Left hindlimb (tissue), 1 donor: ENCODE measurements around the gene IQCC.

Source experiments
- DNase-seq: peaks from one replicate; pipeline ENCODE4 v3.0.0-alpha.2; 2018

Gene IQCC

DNA sequence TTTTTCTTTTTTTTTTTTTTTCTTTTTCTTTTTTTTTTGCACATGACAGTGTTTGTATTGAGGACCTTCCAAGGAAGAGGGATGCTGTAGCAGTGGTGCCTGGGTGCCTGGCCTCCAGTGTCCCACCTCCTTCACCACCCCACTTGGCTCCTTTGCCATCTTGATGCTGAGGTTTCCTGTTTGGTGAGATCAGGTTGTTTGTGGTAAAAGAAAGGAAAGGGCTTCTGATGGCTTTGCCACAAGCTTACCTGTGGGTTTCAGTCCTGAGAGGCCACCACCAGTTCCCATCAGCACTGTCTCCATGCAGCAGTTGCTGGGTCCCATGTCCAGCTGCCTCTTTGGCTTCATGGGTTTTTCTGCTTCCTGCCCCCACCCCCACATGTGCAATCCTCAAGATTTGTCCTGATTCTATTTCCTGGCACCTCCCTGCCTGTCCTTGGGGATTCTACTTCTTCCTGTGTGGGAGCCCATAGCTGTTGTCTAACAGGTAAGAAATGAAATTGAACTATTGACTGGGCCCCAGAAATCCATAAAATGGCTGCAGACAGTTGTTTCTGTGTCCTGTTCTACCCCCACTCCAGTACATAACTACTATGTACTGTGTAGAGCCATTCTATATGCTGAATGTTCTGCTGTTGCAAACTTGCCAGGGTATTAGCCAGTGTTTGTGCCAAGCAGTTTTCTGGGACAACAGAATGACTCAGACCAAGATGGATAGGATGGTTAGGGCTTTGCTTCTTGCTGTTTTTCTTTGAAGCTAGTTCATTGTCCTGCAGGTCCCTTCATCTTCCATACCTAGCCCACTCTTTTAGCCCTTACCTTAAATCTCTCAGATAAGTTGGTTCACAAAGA, 9.3 kb upstream of the IQCC start:
- DNase-seq: no peak

DNA sequence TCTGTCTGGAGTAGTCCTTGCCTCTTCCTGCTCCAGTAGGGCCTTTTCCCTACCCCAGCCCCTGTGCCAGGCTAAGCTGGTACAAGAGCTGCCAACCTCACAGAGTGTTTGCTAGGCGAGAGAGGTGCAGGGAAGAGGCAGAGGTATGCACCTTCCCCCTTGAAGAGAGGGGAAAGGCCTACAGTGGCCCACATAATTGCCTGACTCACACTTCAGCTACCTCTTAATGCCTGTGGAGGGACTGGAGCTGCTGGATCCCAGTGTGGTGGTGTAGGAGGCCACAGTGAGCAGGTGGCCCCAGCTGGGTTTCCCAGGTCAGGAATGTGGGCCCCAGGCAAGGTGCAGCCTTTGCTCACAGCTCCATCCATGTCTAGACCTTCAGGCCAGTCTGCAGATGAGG, 8.4 kb upstream of the IQCC start:
- no peak for DNase-seq

DNA sequence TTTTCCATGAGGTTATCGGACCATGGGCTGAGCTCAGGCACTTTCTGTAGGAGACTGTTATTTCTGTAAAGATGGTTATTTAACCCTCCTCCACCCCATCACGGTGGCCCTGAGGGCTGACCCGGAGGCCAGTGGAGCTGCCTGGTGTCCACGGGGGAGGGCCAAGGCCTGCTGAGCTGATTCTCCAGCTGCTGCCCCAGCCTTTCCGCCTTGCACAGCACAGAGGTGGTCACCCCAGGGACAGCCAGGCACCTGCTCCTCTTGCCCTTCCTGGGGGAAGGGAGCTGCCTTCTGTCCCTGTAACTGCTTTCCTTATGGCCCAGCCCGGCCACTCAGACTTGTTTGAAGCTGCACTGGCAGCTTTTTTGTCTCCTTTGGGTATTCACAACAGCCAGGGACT, 7.6 kb upstream of the IQCC start:
- no peak for DNase-seq

DNA sequence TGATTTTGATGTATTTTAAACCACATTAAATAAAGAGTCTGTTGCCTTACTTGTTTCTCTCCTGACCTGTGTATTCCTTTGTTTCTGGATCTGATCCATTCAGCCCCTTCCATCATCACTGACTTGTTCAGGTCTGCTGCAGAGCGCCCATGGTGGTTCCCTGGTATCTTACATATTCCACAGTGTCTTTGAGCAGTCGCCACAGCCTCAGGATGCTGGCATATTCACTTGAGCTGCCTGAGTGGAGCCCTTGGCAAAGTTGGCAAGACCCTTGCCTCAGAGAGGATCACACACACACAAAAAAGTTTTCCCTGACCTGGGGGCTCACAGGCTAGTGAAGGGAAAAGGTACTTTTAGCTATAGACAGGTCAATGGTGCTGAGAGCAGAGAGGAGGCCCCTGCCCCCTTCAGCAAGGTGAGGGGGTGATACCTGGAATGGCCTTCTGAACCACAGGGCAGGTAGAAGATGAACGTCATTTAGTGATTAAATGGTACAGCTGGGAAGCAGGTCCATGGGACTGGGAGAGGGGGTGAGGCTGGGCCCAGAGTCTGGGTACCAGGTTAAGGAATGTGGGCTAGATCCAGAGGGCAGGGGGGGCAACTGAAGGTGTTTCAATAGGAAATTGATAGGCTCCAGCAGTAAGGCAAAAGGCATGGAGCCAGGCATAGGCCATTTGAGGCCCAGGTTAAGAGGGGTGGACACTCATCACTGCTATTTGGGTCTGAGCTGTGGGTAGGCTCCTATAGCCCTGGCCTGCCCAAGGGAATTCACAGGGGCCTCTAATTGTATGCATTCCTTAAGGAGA, 7.0 kb upstream of the IQCC start:
- DNase-seq: no peak

DNA sequence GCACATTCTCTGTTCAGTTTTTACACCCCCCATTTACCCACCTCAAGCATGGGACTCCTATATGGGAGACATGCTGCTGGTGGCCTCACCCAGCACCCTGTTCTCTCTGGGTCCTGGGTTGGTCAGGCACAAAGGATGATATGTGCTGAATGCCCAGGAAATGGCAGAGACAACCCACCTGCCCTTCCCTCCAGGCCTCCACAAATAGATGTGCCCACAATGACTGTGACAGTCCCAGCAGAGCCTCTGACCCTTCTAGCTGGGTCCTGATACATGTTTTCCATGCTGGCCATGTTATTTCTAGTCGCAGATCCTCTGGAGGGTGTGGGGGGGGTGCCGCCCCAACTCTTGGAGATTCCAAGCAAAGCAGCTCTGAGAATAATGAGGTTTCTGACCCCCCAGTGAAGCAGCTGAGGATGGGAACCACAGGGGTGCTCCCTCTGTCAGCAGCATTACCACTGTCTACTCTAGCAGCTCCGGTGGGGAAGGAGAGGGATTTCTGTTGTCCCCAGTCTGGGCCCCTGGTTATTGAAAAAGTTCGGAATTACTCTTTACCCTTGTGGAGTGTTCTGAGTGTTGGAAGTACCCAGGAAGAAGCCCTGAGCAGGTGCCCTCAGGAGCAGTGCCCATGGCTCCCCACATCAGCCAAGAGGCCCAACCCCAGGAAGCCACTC, 6.3 kb upstream of the IQCC start:
- DNase-seq: no peak

DNA sequence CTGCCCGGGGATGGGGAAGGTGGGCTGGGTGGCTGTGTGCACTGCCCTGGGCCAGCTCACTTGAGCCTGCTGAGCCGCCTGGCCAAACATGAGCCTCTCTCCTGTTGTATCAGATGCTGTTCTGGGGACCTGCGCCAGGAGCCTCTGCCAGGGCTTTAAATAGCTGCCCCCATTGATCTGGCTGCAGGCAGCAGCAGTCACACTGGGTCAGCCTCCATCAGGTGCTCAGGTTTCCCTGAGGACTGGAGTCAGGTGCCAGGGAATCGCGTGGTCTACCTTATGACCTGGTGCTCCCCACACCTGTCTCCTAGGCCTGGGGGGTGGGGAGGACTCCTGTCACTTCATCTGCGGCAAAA, 5.8 kb upstream of the IQCC start:
- peak; percentile 53 for DNase-seq

DNA sequence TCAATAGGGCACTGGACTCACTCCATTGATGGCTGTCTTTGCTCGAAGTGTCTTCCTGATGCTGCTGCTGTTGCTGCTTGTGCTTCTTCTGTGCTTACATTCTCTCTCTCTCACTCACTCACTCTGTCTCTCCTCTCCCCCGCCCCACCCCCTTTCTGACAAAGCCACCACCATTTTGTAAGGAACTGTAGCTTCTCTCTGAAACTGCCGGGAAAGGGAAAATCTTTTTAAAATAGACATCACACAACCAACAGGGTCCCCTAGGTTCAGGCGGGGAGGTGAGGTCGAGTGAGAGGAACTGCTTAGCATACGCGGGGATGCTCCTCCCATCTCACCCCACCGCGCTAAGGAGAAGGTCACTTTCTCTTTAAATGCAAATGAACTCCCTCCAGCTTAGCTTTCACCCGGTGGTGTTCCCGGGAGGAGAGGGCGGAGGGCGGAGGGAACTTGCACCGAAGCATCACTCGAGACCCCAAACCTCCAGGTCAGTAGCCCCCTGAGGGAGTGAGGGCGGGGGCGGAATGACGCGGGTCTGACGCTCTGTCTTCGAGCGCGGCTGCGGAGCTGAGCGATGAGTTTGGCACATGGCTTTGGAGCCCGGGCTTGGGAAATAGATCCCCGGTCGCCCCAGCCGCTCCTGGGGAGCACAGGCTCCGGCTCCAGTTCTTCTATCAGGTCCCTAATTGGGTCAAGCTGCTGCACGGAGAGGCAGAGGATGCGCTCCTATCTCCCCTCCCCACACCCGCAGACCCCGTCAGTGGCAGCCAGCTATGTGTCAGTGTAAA, 5.1 kb upstream of the IQCC start, which contains the start of gene CCDC28B:
TSS of gene CCDC28B (plus strand) at position 370 of the 785 bp plus-strand sequence. CDS start 1,341 bp downstream, outside the sequence.
- peak; percentile 86 for DNase-seq

DNA sequence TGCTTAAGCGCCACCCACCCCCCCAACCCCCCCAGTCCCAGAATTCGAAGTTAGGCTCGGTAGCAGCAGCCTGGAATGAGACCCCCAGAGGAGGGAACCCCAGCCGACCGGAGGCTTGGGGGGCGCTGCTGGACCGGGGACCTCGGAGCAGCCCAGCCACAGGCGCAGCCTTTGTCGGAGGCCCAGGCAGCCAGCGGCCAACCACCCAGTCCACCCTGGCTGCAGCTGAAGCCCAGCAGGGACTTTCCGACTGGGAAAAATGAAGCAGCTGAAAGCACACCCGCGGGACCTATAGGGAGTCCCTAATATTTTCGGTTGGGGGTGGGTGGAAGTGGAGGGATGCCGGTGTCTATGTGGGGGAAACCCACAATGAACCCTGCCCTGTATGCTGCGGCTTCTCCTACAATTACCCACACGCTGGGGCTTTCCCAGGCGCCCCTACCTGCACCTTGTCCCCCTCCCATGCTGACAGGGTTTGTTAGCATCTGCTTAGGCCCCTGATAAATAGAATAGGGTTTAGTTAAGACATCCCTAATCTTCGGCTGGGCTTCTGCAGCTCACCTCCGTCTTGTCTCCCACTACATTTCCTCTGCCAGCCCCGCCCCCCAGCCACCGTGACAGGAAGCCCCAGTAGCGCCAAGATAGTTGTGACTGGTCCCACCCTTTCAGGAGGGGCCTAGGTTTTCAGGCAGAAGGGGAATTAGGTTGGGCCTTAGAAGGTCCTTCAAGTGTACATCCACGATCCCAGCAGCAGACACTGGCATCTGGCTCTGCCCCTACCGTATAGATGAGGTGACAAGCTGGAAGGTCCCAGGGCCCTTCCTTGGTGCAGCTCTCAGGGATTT, 4.2 kb upstream of the IQCC start:
- DNase-seq: peak; percentile 78

DNA sequence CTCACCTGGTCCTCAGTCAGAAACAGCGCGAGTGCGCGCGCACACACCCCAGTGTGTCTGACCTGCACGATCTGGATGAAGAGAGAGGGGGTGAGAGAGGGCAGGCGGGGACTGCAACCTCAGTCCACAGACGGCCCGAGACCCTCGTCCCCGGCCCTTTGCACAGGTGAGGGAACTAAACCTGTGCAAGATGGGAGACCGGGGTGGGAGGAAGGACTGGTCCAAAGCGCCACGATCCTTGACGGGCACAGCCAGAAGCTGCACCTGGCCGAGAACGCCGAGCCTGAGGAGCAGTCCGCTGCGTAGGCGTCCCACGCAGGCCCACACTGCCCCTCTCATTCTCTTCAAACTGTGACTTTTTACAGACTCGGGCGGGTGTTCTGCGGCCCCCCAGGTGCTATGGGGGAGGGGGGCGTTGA, 519 bp upstream of the IQCC start:
- DNase-seq: no peak

DNA sequence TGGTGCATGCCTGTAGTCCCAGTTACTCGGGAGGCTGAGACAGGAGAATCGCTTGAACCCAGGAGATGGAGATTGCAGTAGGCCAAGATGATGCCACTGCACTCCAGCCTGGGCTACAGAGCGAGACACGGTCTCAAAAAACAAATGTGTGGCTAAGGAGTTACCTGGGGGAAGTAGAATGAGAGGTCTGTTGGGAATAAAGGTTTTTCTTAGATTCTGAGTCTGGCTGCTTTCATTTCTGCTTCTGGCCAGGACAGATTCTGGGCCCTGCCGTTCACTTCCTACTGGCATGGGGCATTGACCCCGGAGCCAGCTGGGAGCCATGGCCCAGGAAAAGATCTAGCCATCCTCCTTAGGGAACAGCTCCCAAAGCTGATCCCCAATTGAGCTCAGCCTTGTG, 3.0 kb downstream of the IQCC start:
- no peak for DNase-seq

DNA sequence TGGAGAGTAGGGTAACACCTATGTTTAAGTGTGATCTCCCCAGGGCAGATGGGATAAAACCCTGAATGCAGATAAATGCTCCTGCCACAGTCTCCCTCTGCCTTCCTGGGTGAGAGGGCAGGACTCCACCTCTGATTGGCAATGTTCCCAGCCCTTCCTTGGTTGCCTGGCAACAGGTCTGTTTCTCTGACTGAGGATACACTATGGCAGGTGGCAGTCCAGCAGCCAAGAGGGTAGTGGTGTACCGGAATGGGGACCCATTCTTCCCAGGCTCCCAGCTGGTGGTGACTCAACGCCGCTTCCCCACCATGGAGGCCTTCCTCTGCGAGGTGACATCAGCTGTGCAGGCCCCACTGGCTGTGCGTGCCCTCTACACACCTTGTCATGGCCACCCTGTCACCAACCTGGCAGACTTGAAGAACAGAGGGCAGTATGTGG, 3.4 kb downstream of the IQCC start, which contains the start of gene DCDC2B:
TSS of gene DCDC2B (plus strand) at position 199 of the 438 bp plus-strand sequence. CDS start at position 204, 5 bp downstream.
- DNase-seq: peak; percentile 54

DNA sequence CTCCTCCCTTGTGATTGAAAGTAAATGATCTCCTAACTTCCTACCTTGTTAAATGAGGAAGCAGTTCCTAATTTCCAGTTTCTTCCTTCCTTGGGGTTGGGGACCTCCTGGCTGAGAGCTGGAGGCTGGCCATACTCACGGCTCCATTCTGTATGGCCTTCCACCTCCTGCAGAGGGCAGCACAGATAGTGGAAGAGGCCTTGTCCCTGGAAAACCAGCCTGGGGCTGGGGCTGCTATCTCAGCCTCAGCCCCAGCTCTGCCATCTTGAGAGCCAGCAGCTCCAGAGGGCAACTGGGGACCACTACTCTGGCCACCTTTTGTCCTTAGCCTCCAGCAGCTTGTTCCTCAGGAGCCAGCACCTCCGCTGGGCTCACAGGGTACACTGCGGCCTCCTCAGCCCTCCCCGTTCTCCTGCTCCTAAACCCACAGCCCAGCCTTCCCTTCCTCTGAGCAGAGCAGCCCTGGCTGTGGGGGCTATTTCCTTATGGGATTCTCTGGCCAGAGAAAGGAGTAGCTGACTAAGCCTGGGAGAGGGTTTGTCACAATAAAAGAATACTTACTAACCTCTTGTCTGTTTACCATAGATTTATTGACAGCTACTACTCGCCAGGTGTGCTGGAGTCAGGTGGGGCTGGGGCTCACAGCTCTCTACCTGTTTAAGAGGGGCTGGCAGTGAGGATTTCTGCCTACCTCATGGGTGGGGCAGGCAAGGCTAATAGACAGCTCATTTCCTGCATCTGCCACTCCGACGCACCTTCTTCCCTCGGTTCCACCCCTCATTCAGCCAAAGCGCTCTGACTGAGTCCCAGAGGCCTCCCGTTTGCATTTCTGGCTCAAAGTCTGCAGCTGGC, 10.4 kb downstream of the IQCC start:
- no peak for DNase-seq

DNA sequence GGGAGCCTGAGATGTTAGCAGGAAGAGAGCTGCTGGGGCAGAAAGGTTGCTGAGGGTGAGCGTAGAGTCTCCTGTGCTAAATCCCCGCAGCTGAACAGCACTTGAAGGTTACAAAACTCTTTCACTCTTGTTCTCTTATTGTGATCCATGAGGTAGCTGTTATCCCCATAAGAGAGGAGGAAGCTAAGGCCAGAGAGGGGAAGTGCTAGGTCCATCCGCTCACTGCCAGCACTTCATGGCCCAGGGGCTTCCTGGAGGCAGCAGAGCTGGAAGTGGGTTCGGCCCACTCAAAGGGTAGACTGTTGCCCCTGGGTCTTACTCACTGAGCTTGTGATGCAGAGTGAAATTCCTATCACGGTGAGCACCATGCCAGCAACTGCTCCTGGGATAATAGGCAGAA, 11.1 kb downstream of the IQCC start:
- DNase-seq: no peak

DNA sequence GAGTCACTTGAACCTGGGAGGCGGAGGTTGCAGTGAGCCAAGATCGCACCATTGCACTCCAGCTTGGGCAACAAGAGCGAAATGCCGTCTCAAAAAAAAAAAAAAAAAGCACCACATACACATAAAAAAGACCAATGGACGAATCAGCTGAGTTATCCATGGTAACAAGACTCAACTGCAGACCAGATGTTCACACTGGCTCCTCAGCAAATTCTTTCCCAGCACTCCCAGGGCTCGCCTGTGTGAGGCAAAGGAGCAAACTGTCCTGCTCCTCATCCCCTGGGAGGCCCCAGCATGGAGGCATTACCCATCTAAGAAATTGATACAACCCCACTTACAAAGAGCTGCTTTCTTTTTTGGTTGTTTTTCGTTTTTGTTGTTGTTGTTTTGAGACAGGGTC, 13.6 kb downstream of the IQCC start:
- no peak for DNase-seq

DNA sequence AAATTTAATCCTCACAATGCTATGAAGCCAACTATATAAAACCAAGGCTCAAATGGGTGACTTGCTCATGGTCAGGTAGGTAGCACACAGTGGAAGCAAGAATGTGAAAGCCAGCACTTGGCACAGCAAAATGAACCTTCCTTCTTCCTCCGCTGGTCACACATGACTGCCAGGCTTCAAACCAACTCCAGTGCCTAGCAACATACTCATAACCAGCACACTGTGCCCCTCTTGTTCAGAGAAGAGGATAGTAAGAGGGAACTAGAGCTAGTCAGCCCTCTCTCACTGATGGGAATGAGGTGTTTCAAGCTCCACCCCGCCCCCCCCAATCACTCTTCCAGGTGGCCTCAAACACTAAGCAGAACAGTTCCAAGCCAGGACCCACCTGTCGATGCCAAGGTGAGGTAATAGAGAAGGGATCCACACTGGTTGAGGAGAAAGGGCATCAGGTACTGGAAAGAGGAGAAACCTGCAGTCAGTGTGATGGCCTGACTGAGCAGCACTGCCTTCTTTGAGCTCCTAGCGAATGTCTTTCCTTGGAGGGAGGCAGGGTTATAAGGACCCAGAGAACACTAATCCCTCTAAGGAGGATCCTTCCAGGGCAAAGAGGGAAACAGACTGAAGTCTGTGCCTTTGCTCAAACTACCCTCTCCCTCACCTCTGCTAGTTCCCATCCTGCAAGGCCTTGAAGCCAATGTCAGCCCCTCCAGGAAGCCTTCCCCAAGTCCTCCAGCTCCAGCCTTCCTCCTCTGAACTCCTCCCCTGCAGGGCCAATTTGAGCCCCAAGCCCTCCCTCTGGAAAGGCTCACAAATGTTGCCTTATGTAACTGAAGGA, 15.5 kb downstream of the IQCC start:
- DNase-seq: no peak

DNA sequence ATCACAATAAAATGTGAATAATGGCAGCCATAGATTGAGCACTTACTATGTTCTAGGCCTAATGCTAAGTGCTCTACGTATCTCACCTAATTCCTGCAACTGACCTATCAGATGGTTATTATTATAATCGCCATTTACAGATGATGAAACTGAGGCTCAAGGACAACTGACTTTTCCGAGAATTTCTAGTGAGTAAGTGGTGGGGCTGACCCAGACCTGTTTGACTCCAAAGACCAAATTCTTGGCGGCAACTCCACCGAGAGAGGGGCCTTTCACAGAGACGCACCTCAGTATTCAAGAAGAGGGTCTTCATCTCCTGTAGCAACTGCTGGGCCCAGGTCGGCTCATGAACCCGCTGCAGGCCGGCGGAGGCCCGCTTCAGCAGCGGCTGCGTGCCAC, 16.1 kb downstream of the IQCC start:
- DNase-seq: no peak

DNA sequence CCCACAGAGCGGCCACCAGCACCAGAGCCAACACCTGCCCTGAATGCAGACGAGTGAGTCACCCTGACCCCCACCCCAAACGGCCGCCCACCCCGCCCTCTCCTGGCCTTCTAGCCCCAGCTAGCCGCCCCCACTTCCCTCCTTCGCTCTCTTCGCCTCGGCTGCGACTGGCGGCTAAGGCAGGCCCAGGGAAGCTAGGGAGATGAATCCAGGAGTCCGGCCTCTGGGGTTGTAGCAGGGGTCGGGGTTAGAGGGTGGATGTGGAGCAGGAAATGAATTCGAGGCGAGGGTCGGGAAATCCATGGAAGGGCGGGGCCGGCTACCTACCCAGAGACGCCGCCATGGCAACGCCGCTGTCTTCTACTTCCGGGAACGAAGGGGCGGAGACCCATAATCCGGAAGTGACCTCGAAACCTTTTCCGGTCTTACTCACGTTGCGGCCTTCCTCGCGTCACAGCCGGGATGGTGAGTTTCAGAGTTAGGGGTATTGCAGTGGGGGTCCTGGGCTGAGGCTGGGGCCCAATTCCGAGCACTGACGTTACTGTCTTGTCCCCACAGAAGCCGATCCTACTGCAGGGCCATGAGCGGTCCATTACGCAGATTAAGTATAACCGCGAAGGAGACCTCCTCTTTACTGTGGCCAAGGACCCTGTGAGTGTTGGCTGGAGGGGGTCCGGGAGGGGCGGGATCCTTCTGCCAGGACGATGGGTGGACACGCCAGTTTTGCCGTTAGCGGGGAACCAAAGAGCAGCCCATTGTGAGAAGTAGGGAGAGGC, 16.7 kb downstream of the IQCC start, which contains the start of the genes EIF3I and TMEM234:
TSS of gene EIF3I (plus strand) at position 428 of the 776 bp plus-strand sequence. CDS start at position 463, 35 bp downstream.
TSS of gene TMEM234 (minus strand) at position 374 of the 776 bp plus-strand sequence. CDS start at position 343, 31 bp downstream.
- peak; percentile 95 for DNase-seq

DNA sequence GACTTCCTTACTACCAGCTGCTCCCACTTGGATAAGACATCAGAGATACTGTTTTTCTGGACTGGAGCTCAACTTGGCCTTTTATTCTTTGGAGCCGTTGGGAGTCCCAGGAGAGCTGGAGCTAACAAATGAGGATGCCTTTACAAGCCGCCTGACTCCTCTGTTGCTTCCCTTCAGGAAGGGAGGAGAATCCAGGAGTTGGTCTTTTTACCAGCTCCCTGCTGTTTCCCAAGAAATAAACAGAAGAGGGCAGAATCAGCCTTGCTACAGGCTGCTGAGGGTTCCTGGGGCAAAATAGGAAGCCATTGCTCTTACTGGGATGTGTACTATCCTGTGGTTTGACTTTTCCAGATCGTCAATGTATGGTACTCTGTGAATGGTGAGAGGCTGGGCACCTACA, 18.2 kb downstream of the IQCC start:
- DNase-seq: no peak
